IMR-90 (cell line): ENCODE results near the gene ALDH3A2. TPM values are rescaled to one million over a fixed set of nuclear protein-coding genes. Genes with fewer than 3 reads are reported as not detected.

Experiments used
- ATAC-seq: fragments of 200-7000 bp; cut with Tn5 transposase; 2 replicates; pipeline ENCODE4 v1.9.1; 2020; ENCODE audit warnings: low read depth, mild to moderate bottlenecking, moderate library complexity
- BruUV-seq: library from RNA; stranded (reverse); fragments of 400-500 nt; replicated peaks from 2 replicates; lab custom pipeline; 2021; lab: Mats Ljungman, UMichigan
- CTCF ChIA-PET: fragments of 300-600 bp; formaldehyde crosslinking; extraction: SDS; loops from one replicate; lab custom pipeline; 2021; ENCODE audit warnings: antibody characterized with exemption; lab: Yijun Ruan, JAX
- POLR2A ChIA-PET: fragments of 300-600 bp; sonication (Branson Sonifier 250); formaldehyde crosslinking; loops from one replicate; lab custom pipeline; 2022; ENCODE audit warnings: antibody characterized with exemption; ENCODE audit not compliant: unreplicated experiment; lab: Charles Lee
- DNase-seq: peaks from one replicate; pipeline ENCODE4 v3.0.0; 2013
- H2AFZ ChIP-seq: replicated peaks from 2 replicates; pipeline ENCODE3; 2013; ENCODE audit warnings: low read length, mild to moderate bottlenecking; ENCODE audit not compliant: poor library complexity
- H2AK5ac ChIP-seq: 2 replicates; pipeline ENCODE4 v1.6.1; 2013; ENCODE audit warnings: low read depth, low read length, inconsistent platforms
- H2AK9ac ChIP-seq: replicated peaks from 2 replicates; pipeline ENCODE3; 2013; ENCODE audit warnings: mild to moderate bottlenecking, low read depth, low read length, moderate library complexity; ENCODE audit not compliant: poor library complexity
- H2BK120ac ChIP-seq: 2 replicates; pipeline ENCODE4 v1.6.1; 2013; ENCODE audit warnings: low read depth, low read length, inconsistent platforms
- H2BK15ac ChIP-seq: 3 replicates; pipeline ENCODE4 v1.6.1; 2013; ENCODE audit warnings: low read depth, low read length, inconsistent platforms
- H2BK20ac ChIP-seq: 2 replicates; pipeline ENCODE4 v1.6.1; 2013; ENCODE audit warnings: low read depth, mild to moderate bottlenecking, inconsistent platforms, low read length, moderate library complexity
- H2BK5ac ChIP-seq: 2 replicates; pipeline ENCODE4 v1.6.1; 2013; ENCODE audit warnings: mild to moderate bottlenecking, low read depth, low read length, inconsistent platforms; ENCODE audit not compliant: poor library complexity, severe bottlenecking
- H3K14ac ChIP-seq: replicated peaks from 2 replicates; pipeline ENCODE4 v1.6.1; 2013; ENCODE audit warnings: low read depth, low read length, inconsistent platforms
- H3K18ac ChIP-seq: 2 replicates; pipeline ENCODE4 v1.6.1; 2013; ENCODE audit warnings: low read depth, low read length, control low read depth
- H3K23ac ChIP-seq: 2 replicates; pipeline ENCODE4 v1.6.1; 2013; ENCODE audit warnings: low read depth, low read length, inconsistent platforms
- H3K27ac ChIP-seq: 2 replicates; pipeline ENCODE4 v1.5.1; 2013; ENCODE audit warnings: mild to moderate bottlenecking, control low read depth, low read length; ENCODE audit not compliant: insufficient read depth
- H3K27me3 ChIP-seq: 2 replicates; pipeline ENCODE4 v1.6.1; 2013; ENCODE audit warnings: low read length; ENCODE audit not compliant: control insufficient read depth, insufficient read depth
- H3K36me3 ChIP-seq: 2 replicates; pipeline ENCODE4 v1.6.1; 2013; ENCODE audit warnings: low read length, mixed read lengths; ENCODE audit not compliant: control insufficient read depth, insufficient read depth
- H3K4ac ChIP-seq: 2 replicates; pipeline ENCODE4 v1.6.1; 2013; ENCODE audit warnings: low read depth, low read length, inconsistent platforms
- H3K4me1 ChIP-seq: 2 replicates; pipeline ENCODE4 v1.6.1; 2013; ENCODE audit warnings: low read length, mixed read lengths; ENCODE audit not compliant: control insufficient read depth, insufficient read depth
- H3K4me2 ChIP-seq: 2 replicates; pipeline ENCODE4 v1.6.1; 2013; ENCODE audit warnings: low read depth, mild to moderate bottlenecking, control low read depth, low read length, moderate library complexity
- H3K4me3 ChIP-seq: 2 replicates; pipeline ENCODE4 v1.5.1; 2013; ENCODE audit warnings: low read depth, mild to moderate bottlenecking, control low read depth, low read length, moderate library complexity; ENCODE audit not compliant: insufficient read depth
- H3K56ac ChIP-seq: 2 replicates; pipeline ENCODE4 v1.6.1; 2013; ENCODE audit warnings: low read length, inconsistent platforms; ENCODE audit not compliant: insufficient read depth; ENCODE audit errors: extremely low read depth
- H3K79me1 ChIP-seq, 2 experiments: 2 replicates each; pipeline ENCODE4 v1.6.1; 2013; ENCODE audit warnings: low read length in 2 of 2, inconsistent platforms in 1 of 2, low read depth in 1 of 2
- H3K9ac ChIP-seq: 2 replicates; pipeline ENCODE4 v1.6.1; 2013; ENCODE audit warnings: low read depth, low read length, control low read depth
- H3K9me1 ChIP-seq: 2 replicates; pipeline ENCODE4 v1.6.1; 2013; ENCODE audit warnings: low read length, inconsistent platforms; ENCODE audit not compliant: insufficient read depth
- H3K9me3 ChIP-seq: 2 replicates; pipeline ENCODE4 v1.6.1; 2013; ENCODE audit warnings: low read length; ENCODE audit not compliant: control insufficient read depth, insufficient read depth
- H4K20me1 ChIP-seq: 2 replicates; pipeline ENCODE4 v1.6.1; 2013; ENCODE audit warnings: low read length, inconsistent platforms; ENCODE audit not compliant: insufficient read depth
- H4K5ac ChIP-seq: 2 replicates; pipeline ENCODE4 v1.6.1; 2013; ENCODE audit warnings: mild to moderate bottlenecking, low read depth, low read length, control low read depth
- H4K8ac ChIP-seq, 2 experiments: 2 replicates each; pipeline ENCODE4 v1.6.1; 2013; ENCODE audit warnings: low read depth in 2 of 2, low read length in 2 of 2, control low read depth in 1 of 2, inconsistent platforms in 1 of 2
- H4K91ac ChIP-seq: 2 replicates; pipeline ENCODE4 v1.6.1; 2013; ENCODE audit warnings: low read depth, low read length, inconsistent platforms; ENCODE audit not compliant: insufficient read depth
- CEBPB ChIP-seq: IDR thresholded peaks from 2 replicates; pipeline ENCODE4 v1.6.1; 2012; ENCODE audit warnings: low read depth, low read length, improper control_type of control experiment
- WGBS, 2 experiments: methylation state at CpG; one replicate each; pipeline versions ENCODE4 v1.1.5 to v1.1.7; 2013; ENCODE audit warnings: missing lambda C conversion rate in 2 of 2; ENCODE audit not compliant: insufficient read length in 1 of 2; ENCODE audit errors: extremely low coverage in 2 of 2; 5-methylcytosine and 5-hydroxymethylcytosine counted together
- dilution Hi-C: fragments of 300-500 bp; cut with HindIII; formaldehyde crosslinking; loops from one replicate; pipeline ENCODE4 v1.14.3; 2018; ENCODE audit warnings: low sequenced_read_pairs; ENCODE audit not compliant: unreplicated experiment
- in situ Hi-C: fragments of 300-500 bp; cut with MboI; formaldehyde crosslinking; loops from 3 replicates; pipeline ENCODE4 v1.14.3; 2019; ENCODE audit warnings: low sequenced_read_pairs, inconsistent platforms, mixed read lengths
- intact Hi-C: fragments of 100-400 bp; cut with micrococcal nuclease; formaldehyde crosslinking; loops from 2 replicates; pipeline ENCODE4 v1.10.0; 2022
- polyA plus RNA-seq, 3 experiments: library from polyadenylated mRNA; depleted of rRNA; stranded (reverse); fragments of >200 nt; gene quantifications; 2 replicates each; pipeline ENCODE4 v1.2.3, GENCODE V29; 2012; ENCODE audit warnings: low replicate concordance in 1 of 3
- total RNA-seq: library from RNA; depleted of rRNA; stranded (reverse); fragments of >200 nt; gene quantifications from 2 replicates; pipeline ENCODE4 v1.2.3, GENCODE V29; 2012

ALDH3A2 gene
- total and polyA plus RNA-seq, 2 of the 4 experiments (the other 2 are of a cell fraction) = 4.0 to 7.9 TPM

GRCh38 chr17:19619705-19620325, 28.7 kb upstream of the ALDH3A2 start:
- intact Hi-C loops = no loop called here
- no CpG with 5 or more reads among the region's 2 CpGs for WGBS, 2 experiments
- POLR2A ChIA-PET = no interaction called here
- no peak overlapping the region for H3K4me3 ChIP-seq
- no peak overlapping the region for H2AK5ac ChIP-seq
- no peak overlapping the region for H4K5ac ChIP-seq
- H2AFZ ChIP-seq = no peak overlapping the region
- H3K4me2 ChIP-seq = no peak overlapping the region
- no peak overlapping the region for H2BK15ac ChIP-seq
- in situ Hi-C loops = no loop called here
- no peak overlapping the region for H3K27ac ChIP-seq
- ATAC-seq (no peak), DNase-seq (no peak)
- no peak overlapping the region for H3K18ac ChIP-seq
- no peak overlapping the region for H4K91ac ChIP-seq
- no peak overlapping the region for H3K23ac ChIP-seq
- no peaks in the 10 kb centered on the region for H3K36me3 ChIP-seq
- H2AK9ac ChIP-seq = no peak overlapping the region
- H3K9me1 ChIP-seq = no peaks in the 10 kb centered on the region
- dilution Hi-C loops = no loop called here
- H3K27me3 ChIP-seq = peaks cover 3% of the 10 kb centered on the region
- peaks cover 16% of the 10 kb centered on the region for H3K9me3 ChIP-seq
- BruUV-seq = no TSS peak
- no peaks in the 10 kb centered on the region for H4K20me1 ChIP-seq
- H2BK120ac ChIP-seq = no peak overlapping the region
- no peak overlapping the region for H4K8ac ChIP-seq
- no peaks in the 10 kb centered on the region for H3K79me1 ChIP-seq
- H3K4ac ChIP-seq = no peak overlapping the region
- H3K56ac ChIP-seq = no peak overlapping the region
- TF ChIP-seq CEBPB = no peak
- CTCF ChIA-PET = interaction anchor here (1.0 kb wide), 1 partner anchor 29 kb away, joined by 3 read pairs; no protein-coding TSS in a partner anchor
- H3K14ac ChIP-seq = no peak overlapping the region
- no peak overlapping the region for H2BK20ac ChIP-seq
- H2BK5ac ChIP-seq = no peak overlapping the region
- no peak overlapping the region for H3K9ac ChIP-seq
- H3K4me1 ChIP-seq = no peaks in the 10 kb centered on the region
